Fibroblast of skin of left biceps (primary cell): ENCODE results near the gene FFAR3.
"Not testable (repeated sequence)": the region's sequence is repeated elsewhere in the genome, so short reads cannot be mapped to it uniquely, and the experiment has no call there.

Experiments used
- DNase-seq, 2 experiments: peaks; one replicate each; pipeline ENCODE4 v3.0.0-alpha.2; 2013; ENCODE audit warnings: low read depth in 2 of 2

Gene FFAR3

DNA sequence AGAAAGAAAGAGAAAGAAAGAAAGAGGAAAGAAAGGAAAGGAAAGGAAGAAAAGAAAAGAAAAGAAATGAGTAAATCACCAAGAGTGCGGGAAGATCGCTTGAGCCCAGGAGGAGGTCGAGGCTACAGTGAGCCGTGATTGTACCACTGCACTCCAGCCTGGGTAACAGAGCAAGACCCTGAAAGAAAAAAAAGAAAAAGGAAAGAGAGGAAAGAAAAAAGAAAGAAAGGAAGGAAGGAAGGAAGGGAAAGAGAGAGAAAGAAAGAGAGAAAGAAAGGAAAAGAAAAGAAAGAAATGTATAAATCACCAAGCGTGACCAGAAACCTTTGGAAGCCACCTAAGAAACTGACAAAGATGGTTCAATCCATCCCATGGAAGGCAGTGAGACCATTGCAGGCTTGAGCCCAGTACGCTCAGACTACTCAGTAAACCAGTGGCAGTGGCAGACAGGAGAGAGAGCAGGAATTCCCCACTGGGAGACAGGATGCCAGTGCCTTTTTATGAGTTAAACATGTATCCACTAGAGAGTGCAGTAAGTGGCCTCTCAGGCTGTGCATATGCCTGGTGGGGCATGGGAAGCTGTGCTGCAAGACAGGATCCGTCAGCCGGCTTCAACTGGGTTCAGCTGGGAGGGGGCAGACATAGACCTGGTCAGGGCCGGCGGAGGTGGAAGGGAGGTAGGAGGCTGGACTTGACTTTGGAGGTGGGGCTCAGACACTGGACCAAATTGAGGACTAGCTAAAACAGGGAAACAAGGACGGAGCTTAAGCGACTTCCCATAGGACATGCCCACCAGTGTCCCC, 17.4 kb downstream of the FFAR3 start:
- no peak for DNase-seq

GRCh38 chr19:35377656-35378055, 19.4 kb downstream of the FFAR3 start:
- no peak for DNase-seq

GRCh38 chr19:35378356-35378755, 20.1 kb downstream of the FFAR3 start:
- DNase-seq, result no peak

- DNase-seq, result not testable (repeated sequence)
Observed at GRCh38 chr19:35379545-35379944, 21.3 kb downstream of the FFAR3 start.

GRCh38 chr19:35379992-35380391, 21.7 kb downstream of the FFAR3 start:
- DNase-seq, result no peak

DNA sequence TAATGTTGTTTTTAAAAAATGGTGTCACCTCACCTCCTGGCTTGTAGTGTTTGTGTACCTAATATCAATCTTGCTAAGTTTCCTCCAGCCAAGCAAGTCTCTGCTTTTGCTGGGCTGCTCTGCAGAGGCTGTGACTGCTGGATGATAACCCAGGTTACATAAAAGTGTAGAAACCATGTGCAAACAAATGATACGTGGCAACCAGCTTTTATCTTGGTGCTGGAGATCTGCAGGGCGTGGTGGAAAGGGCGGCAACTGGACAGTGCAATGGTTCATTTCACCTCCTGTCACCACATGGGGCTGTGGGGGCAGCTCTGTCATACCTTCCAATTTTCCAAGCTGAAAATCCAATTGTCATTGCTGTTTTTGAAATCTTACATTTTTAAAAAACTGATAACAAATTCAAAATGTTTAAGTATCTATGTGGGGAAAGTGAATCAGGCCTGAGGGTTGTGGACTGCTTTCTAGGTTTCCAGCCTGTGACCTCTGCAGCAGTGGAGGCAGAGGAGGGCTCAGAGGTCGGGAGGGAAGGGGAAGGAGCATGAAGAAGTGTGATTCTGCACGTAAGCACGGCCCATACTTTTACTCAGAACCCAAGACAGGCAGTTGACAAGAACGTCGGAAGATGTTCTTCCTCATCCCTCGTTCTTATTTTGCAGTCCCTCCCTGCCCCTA, 22.3 kb downstream of the FFAR3 start:
- no peak for DNase-seq

DNA sequence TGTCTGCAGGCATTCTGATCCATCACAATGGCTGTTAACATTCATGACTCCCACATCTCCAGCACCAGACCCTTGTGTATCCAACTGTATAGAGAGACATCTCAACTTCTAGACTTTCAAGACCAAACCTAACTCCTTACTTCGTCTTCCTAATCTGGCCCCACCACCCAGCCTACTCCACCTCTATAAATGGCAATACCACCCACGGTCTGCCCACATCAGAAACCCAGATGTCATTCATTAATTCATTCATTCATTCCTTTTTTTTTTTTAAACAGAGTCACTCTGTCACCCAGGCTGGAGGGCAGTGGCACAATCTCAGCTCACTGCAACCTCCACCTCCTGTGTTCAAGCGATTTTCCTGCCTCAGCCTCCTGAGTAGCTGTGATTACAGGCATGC, 23.1 kb downstream of the FFAR3 start:
- DNase-seq, result no peak

GRCh38 chr19:35381926-35382325, 23.7 kb downstream of the FFAR3 start:
- no peak for DNase-seq

- DNase-seq, result no peak
Observed at GRCh38 chr19:35383536-35383935, 25.3 kb downstream of the FFAR3 start.

GRCh38 chr19:35388277-35389054, 30.2 kb downstream of the FFAR3 start:
- no peak for DNase-seq

DNA sequence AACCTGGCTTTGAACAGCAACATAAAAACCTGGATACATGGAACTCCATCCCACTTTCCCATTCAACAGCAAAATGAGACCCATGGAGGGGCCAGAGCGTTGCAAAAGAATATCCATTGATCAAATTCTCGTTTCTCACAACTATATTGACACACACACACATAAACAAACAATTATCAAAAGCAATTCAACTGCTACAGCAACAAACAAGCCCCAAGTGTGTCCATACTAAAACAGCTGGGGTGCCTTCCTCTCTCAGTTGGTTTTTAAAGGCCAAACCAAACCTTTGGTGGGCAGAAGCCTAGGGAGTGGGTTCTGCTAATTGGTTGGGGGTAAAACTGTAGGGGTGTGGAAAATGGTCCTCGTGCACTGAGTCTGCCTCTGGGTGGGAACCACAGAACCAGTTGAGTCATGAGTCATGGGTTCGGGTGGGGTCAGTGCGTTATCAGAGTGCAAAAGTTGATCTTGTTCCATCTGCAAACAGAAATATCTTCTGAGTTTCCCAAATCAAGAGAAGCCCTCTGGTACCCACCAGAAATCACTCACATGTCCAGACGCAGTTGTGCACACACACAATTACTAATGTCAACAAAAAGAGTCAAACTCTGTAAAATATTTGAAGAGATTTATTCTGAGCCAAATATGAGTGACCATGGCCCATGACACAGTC, 31.1 kb downstream of the FFAR3 start:
- no peak for DNase-seq

- DNase-seq, result no peak
Observed at GRCh38 chr19:35392742-35393715, 34.8 kb downstream of the FFAR3 start.

- DNase-seq, result no peak
Observed at GRCh38 chr19:35395382-35396199, 37.3 kb downstream of the FFAR3 start.

- DNase-seq, result no peak
Observed at GRCh38 chr19:35396240-35396885, 38.1 kb downstream of the FFAR3 start.

DNA sequence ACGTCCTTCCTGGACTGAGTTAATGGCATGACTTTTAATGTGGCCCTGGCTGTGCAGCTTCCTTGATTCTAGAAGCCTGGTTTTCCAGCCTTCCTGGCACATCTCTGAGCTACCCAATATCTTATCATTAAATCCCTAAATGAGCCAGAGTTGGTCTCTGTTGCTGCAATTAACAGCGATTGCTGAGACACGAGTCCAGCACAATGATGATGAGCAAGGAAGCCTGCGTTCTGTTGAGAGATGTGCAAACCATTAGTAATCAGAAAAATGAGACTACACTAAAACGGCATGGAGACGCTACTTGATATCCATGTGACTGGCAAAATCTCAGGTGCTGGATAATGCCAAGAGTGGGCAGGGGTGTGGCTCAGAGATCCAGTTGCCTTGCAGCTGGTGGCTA, 38.8 kb downstream of the FFAR3 start:
- DNase-seq, result no peak

DNA sequence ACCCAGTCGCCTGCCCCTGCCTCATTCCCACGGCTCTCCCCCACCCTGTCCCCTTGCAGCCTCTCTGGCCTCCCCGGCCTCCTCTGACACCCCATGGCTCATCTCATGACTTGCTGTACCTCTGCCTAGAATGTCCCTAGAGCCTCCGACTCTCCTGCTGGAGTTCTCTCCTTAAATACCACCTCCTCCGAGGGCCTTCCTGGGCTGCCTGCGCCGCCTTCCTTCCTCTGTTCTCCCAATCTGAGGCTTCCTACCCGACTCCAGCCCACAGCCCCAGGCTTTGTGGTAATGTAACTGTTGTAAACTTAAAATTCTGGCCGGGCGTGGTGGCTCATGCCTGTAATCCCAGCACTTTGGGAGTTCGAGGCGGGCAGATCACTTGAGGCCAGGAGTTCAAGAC, 40.3 kb downstream of the FFAR3 start:
- DNase-seq, result no peak

GRCh38 chr19:35399231-35399630, 41.0 kb downstream of the FFAR3 start:
- DNase-seq, result no peak

DNA sequence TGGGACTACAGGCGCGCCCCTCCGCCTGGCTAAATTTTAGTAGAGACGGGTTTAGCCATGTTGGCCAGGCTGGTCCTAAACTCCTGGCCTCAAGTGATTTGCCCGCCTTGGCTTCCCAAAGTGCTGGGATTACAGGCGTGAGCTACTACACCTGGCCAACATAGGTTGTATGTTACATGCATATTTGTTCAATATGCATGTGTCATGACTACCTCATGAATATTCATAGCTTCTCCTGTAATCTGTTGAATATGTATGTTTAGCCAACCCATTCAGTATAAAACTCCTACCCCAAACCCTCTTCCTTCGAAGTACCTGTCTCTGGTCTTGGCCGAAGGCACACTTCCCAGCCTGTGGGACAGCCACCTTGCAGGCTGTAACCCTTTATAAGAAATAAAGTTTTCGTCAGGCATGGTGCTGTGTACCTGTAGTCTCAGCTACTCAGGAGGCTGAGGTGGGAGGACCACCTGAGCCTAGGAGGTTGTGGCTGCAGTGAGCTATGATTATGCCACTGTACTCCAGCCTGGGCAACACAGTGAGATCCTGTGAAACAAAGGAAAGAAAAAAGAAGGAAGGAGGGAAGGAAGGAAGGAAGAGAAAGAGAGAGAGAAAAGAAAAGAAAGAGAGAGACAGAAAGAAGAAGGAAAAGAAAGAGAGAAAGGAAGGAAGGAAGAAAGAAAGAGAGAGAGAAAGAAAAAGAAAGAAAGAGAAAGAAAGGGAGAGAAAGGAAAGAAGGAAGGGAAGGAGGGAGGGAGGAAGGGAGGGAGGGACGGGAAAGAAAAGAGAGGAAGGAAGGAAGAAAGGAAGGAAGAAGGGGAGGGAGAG, 41.9 kb downstream of the FFAR3 start:
- DNase-seq, result no peak

DNA sequence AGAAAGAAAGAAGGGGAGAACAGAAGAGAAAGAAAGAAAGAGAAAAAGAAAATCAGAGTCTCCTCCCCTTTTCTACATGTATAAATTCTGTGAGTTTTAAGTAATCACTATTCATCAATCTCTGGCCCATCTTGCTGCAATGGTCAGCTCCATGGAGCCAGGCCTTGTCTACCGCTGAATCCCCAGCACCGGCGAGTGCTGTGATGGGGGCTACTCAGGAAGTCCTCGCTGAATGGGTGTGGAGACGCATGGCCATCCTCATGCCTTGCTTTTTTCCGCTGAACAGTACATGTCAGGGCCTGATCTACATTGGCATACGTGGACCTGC, 42.5 kb downstream of the FFAR3 start:
- DNase-seq, result no peak
